GM21447 (cell line): Measurements from ENCODE around the gene BRPF3.

ENCODE experiments used
- ATAC-seq: cut with Tn5 transposase; IDR thresholded peaks from one replicate; pipeline ENCODE4 v1.9.1; 2021; ENCODE audit not compliant: unreplicated experiment

The BRPF3 gene

GRCh38 chr6:36266913-36267644 is 70.5 kb downstream of the BRPF3 start:
- no peak for ATAC-seq

GRCh38 chr6:36267731-36268477 is 71.4 kb downstream of the BRPF3 start:
- no peak for ATAC-seq

- no peak for ATAC-seq
Measured at GRCh38 chr6:36268478-36269275, 72.1 kb downstream of the BRPF3 start.

GRCh38 chr6:36269834-36270705 is 73.5 kb downstream of the BRPF3 start, which contains the start of gene PNPLA1:
PNPLA1 (plus strand) TSS chr6:36270060; CDS start chr6:36270460, 400 bp downstream.
- ATAC-seq, result no peak

GRCh38 chr6:36272234-36272633 is 75.7 kb downstream of the BRPF3 start:
- no peak for ATAC-seq

- ATAC-seq, result no peak
Measured at GRCh38 chr6:36273067-36273466, 76.5 kb downstream of the BRPF3 start.

- ATAC-seq, result no peak
Measured at GRCh38 chr6:36273802-36274514, 77.4 kb downstream of the BRPF3 start.

- ATAC-seq, result no peak
Measured at GRCh38 chr6:36276581-36277536, 80.3 kb downstream of the BRPF3 start.

- no peak for ATAC-seq
Measured at GRCh38 chr6:36277946-36278470, 81.5 kb downstream of the BRPF3 start.

- ATAC-seq, result no peak
Measured at GRCh38 chr6:36280467-36280866, 83.9 kb downstream of the BRPF3 start.

- ATAC-seq, result no peak
Measured at GRCh38 chr6:36280983-36281382, 84.4 kb downstream of the BRPF3 start.
